Spleen (tissue), 7 donors: ENCODE measurements around the gene ULBP1.
"Not testable (repeated sequence)": the region's sequence is repeated elsewhere in the genome, so short reads cannot be mapped to it uniquely, and the experiment has no call there.

Experiments used
- POLR2A ChIP-seq, 3 donors: fragments of 450-650 bp; IDR thresholded peaks; one replicate each; pipeline ENCODE4 v1.5.1; 2017; ENCODE audit warnings: antibody characterized with exemption in 3 of 3, mild to moderate bottlenecking in 1 of 3
- POLR2AphosphoS5 ChIP-seq, 3 donors: sonication (generic); formaldehyde crosslinking; IDR thresholded peaks; one replicate each; pipeline ENCODE4 v1.5.1; 2017; ENCODE audit warnings: antibody characterized with exemption in 3 of 3
- TF ChIP-seq, protein P1 (sequence below), 11 experiments: fragments of 200-600 bp in 7 of 11; fragments of 450-650 bp in 4 of 11; sonication (generic) in 4 of 11; IDR thresholded peaks in 8 of 11; conservative IDR thresholded peaks in 3 of 11; 1 replicate in 7 of 11; 2 replicates in 4 of 11; pipeline versions ENCODE4 v1.4.0 to v1.8.0; 2016 to 2021; ENCODE audit warnings: antibody characterized with exemption in 11 of 11, inconsistent platforms in 4 of 11, mild to moderate bottlenecking in 1 of 11
- donor health status: DM: no; HTN: no; CAD: no; lungs with moderate emphysema.
- donor health status: DM: no; HTN: no; CAD: no.
- donor health status: DM: no; HTN: no; CAD: no.

DNA sequence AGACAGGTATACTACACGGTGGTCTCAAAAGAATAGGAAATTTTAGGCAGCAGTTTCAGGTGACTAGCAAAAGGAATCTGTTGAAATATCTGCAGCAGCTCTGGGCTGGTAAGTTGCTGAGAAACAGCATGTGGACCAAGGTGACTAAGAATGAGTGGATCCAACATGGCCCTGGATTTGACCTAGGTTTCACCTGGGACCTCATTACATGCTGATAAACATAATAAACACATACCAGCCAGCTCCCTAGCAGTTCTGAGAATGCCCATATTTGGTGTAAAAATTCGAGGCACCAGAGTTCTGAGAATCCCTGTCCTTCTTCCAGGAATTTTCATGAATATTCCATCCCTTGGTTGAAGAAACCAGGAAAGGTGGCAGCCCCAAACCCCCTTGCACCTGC, 10.4 kb upstream of the ULBP1 start:
- TF ChIP-seq, protein P1, sequence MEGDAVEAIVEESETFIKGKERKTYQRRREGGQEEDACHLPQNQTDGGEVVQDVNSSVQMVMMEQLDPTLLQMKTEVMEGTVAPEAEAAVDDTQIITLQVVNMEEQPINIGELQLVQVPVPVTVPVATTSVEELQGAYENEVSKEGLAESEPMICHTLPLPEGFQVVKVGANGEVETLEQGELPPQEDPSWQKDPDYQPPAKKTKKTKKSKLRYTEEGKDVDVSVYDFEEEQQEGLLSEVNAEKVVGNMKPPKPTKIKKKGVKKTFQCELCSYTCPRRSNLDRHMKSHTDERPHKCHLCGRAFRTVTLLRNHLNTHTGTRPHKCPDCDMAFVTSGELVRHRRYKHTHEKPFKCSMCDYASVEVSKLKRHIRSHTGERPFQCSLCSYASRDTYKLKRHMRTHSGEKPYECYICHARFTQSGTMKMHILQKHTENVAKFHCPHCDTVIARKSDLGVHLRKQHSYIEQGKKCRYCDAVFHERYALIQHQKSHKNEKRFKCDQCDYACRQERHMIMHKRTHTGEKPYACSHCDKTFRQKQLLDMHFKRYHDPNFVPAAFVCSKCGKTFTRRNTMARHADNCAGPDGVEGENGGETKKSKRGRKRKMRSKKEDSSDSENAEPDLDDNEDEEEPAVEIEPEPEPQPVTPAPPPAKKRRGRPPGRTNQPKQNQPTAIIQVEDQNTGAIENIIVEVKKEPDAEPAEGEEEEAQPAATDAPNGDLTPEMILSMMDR (IDR thresholded peaks at IDR 0.05 in 8 of 11, conservative IDR thresholded peaks at IDR 0.05 in 3 of 11) = not testable (repeated sequence)
- not testable (repeated sequence) for TF ChIP-seq POLR2A, POLR2AphosphoS5 (IDR thresholded peaks at IDR 0.05)
